Activated CD4-positive, CD25-positive, alpha-beta regulatory T cell treated with anti-CD3 and anti-CD28 coated beads, Interleukin-2, amount 50 U/mL, for 72 hours (primary cell): ENCODE results near the gene ANK3.

ENCODE experiments used
- DNase-seq: peaks from one replicate; pipeline ENCODE4 v3.0.0; 2021

Gene ANK3

GRCh38 chr10:60270426-60270825 lies 119.2 kb downstream of the ANK3 start:
- DNase-seq, result no peak

GRCh38 chr10:60267802-60268201 lies 121.9 kb downstream of the ANK3 start:
- no peak for DNase-seq

- no peak for DNase-seq
These were observed 123.2 kb downstream of the ANK3 start for GRCh38 chr10:60266513-60266912.

GRCh38 chr10:60262647-60263126 lies 127.0 kb downstream of the ANK3 start:
- DNase-seq, result no peak

GRCh38 chr10:60260321-60260720 lies 129.4 kb downstream of the ANK3 start:
- no peak for DNase-seq

- DNase-seq, result no peak
These were observed 131.3 kb downstream of the ANK3 start for GRCh38 chr10:60258429-60258797.

- DNase-seq, result no peak
These were observed 131.8 kb downstream of the ANK3 start for GRCh38 chr10:60257767-60258428.

GRCh38 chr10:60254776-60255175 lies 134.9 kb downstream of the ANK3 start:
- no peak for DNase-seq

- DNase-seq, result no peak
These were observed 136.2 kb downstream of the ANK3 start for GRCh38 chr10:60253484-60253883.

GRCh38 chr10:60252688-60253087 lies 137.0 kb downstream of the ANK3 start:
- DNase-seq, result no peak

GRCh38 chr10:60246382-60246781 lies 143.3 kb downstream of the ANK3 start:
- DNase-seq, result no peak

- DNase-seq, result no peak
These were observed 150.4 kb downstream of the ANK3 start for GRCh38 chr10:60239228-60239627.

GRCh38 chr10:60238759-60239100 lies 150.9 kb downstream of the ANK3 start:
- no peak for DNase-seq

GRCh38 chr10:60237977-60238758 lies 151.5 kb downstream of the ANK3 start:
- DNase-seq, result no peak

- no peak for DNase-seq
These were observed 152.7 kb downstream of the ANK3 start for GRCh38 chr10:60236869-60237524.

- DNase-seq, result no peak
These were observed 154.7 kb downstream of the ANK3 start for GRCh38 chr10:60235001-60235400.

- no peak for DNase-seq
These were observed 155.1 kb downstream of the ANK3 start for GRCh38 chr10:60234551-60234950.

GRCh38 chr10:60230892-60231291 lies 158.8 kb downstream of the ANK3 start:
- DNase-seq, result no peak

- DNase-seq, result no peak
These were observed 165.5 kb downstream of the ANK3 start for GRCh38 chr10:60224066-60224705.

GRCh38 chr10:60222047-60222446 lies 167.6 kb downstream of the ANK3 start:
- DNase-seq, result no peak

GRCh38 chr10:60212195-60212594 lies 177.5 kb downstream of the ANK3 start:
- DNase-seq, result no peak

GRCh38 chr10:60209874-60210570 lies 179.7 kb downstream of the ANK3 start:
- DNase-seq, result no peak
